Fibroblast of lung (primary cell): Measurements from ENCODE around the gene TMEM154. TPM values are rescaled to one million over a fixed set of nuclear protein-coding genes. Genes with fewer than 3 reads are reported as not detected.

Source experiments
- DNase-seq, 2 donors: peaks; one replicate each; pipeline versions ENCODE4 v3.0.0 to v3.0.0-alpha.2; 2010; ENCODE audit warnings: low read depth in 2 of 2
- H2AFZ ChIP-seq: 2 replicates; pipeline ENCODE4 v1.5.1; 2012; ENCODE audit warnings: low read length, control low read depth, inconsistent platforms
- H3K27ac ChIP-seq: 2 replicates; pipeline ENCODE4 v1.5.1; 2011; ENCODE audit warnings: low read length, control low read depth; ENCODE audit not compliant: insufficient read depth
- H3K27me3 ChIP-seq: 2 replicates; pipeline ENCODE4 v1.5.1; 2011; ENCODE audit warnings: mild to moderate bottlenecking, low read length; ENCODE audit not compliant: control insufficient read depth, insufficient read depth
- H3K36me3 ChIP-seq: 2 replicates; pipeline ENCODE4 v1.5.1; 2011; ENCODE audit warnings: low read length; ENCODE audit not compliant: control insufficient read depth, insufficient read depth
- H3K4me1 ChIP-seq: 2 replicates; pipeline ENCODE4 v1.5.1; 2011; ENCODE audit warnings: low read length; ENCODE audit not compliant: control insufficient read depth, insufficient read depth; ENCODE audit errors: extremely low read depth
- H3K4me2 ChIP-seq: 2 replicates; pipeline ENCODE4 v1.5.1; 2011; ENCODE audit warnings: low read length, control low read depth; ENCODE audit not compliant: insufficient read depth; ENCODE audit errors: extremely low read depth
- H3K4me3 ChIP-seq, 4 experiments: fragments of 200-600 bp in 1 of 4; sonication (generic) in 1 of 4; replicated peaks in 1 of 4; 2 replicates each; pipeline ENCODE4 v1.5.1; 2011 to 2016; ENCODE audit warnings: low read length in 4 of 4, low read depth in 3 of 4, mild to moderate bottlenecking in 3 of 4, control low read depth in 2 of 4, inconsistent platforms in 1 of 4, mixed read lengths in 1 of 4; ENCODE audit not compliant: insufficient read depth in 1 of 4; ENCODE audit errors: control extremely low read depth in 1 of 4
- H3K79me2 ChIP-seq: 2 replicates; pipeline ENCODE4 v1.5.1; 2012; ENCODE audit warnings: mild to moderate bottlenecking, low read length, inconsistent platforms; ENCODE audit not compliant: control insufficient read depth, insufficient read depth
- H3K9ac ChIP-seq: 2 replicates; pipeline ENCODE4 v1.5.1; 2011; ENCODE audit warnings: mild to moderate bottlenecking, low read length, control low read depth; ENCODE audit not compliant: insufficient read depth
- H3K9me3 ChIP-seq: 2 replicates; pipeline ENCODE4 v1.5.1; 2012; ENCODE audit warnings: low read depth, low read length; ENCODE audit not compliant: control insufficient read depth, insufficient read depth
- H4K20me1 ChIP-seq: 2 replicates; pipeline ENCODE4 v1.5.1; 2011; ENCODE audit warnings: low read length; ENCODE audit not compliant: control insufficient read depth, insufficient read depth; ENCODE audit errors: extremely low read depth
- EZH2 ChIP-seq: IDR thresholded peaks from 2 replicates; pipeline ENCODE4 v1.5.1; 2012; ENCODE audit warnings: low read length, control low read depth, mild to moderate bottlenecking; ENCODE audit errors: missing control alignments
- polyA plus RNA-seq, 2 donors: library from polyadenylated mRNA; depleted of rRNA in 1 of 2; stranded (reverse) in 1 of 2; unstranded in 1 of 2; fragments of >200 nt; gene quantifications; 2 replicates each; pipeline ENCODE4 v1.2.1, GENCODE V29; 2011 to 2012; ENCODE audit warnings: missing spikeins in 1 of 2
- total RNA-seq: library from RNA; depleted of rRNA; stranded (reverse); fragments of >200 nt; gene quantifications from 2 replicates; pipeline ENCODE4 v1.2.1, GENCODE V29; 2014
- TF ChIP-seq, protein P1 (sequence below), 2 donors: IDR thresholded peaks in 1 of 2; conservative IDR thresholded peaks in 1 of 2; 1 replicate in 1 of 2; 2 replicates in 1 of 2; pipeline ENCODE4 v1.5.1; 2011 to 2012; ENCODE audit warnings: low read length in 2 of 2, control low read depth in 1 of 2, inconsistent platforms in 1 of 2, low read depth in 1 of 2, mild to moderate bottlenecking in 1 of 2

TMEM154 gene
- total and polyA plus RNA-seq, 2 donors (not counting 1 experiment from before 2014, with no cell fraction given): 0.50 to 3.7 TPM

- no peak overlapping the region for H3K27ac ChIP-seq
- no peak overlapping the region for H2AFZ ChIP-seq
- H4K20me1 ChIP-seq: no peaks in the 10 kb centered on the region
- H3K9me3 ChIP-seq: no peaks in the 10 kb centered on the region
- TF ChIP-seq EZH2: no peak
- TF ChIP-seq, protein P1, sequence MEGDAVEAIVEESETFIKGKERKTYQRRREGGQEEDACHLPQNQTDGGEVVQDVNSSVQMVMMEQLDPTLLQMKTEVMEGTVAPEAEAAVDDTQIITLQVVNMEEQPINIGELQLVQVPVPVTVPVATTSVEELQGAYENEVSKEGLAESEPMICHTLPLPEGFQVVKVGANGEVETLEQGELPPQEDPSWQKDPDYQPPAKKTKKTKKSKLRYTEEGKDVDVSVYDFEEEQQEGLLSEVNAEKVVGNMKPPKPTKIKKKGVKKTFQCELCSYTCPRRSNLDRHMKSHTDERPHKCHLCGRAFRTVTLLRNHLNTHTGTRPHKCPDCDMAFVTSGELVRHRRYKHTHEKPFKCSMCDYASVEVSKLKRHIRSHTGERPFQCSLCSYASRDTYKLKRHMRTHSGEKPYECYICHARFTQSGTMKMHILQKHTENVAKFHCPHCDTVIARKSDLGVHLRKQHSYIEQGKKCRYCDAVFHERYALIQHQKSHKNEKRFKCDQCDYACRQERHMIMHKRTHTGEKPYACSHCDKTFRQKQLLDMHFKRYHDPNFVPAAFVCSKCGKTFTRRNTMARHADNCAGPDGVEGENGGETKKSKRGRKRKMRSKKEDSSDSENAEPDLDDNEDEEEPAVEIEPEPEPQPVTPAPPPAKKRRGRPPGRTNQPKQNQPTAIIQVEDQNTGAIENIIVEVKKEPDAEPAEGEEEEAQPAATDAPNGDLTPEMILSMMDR (conservative IDR thresholded peaks at IDR 0.05 in 1 of 2, IDR thresholded peaks at IDR 0.05 in 1 of 2; ENCODE audit: low read depth in 1 of 2, low read length in 2 of 2): no peak
- peaks cover 26% of the 10 kb centered on the region for H3K27me3 ChIP-seq
- no peaks in the 10 kb centered on the region for H3K36me3 ChIP-seq
- no peaks in the 10 kb centered on the region for H3K4me1 ChIP-seq
- DNase-seq: no peak
- no peak overlapping the region for H3K4me3 ChIP-seq
- H3K9ac ChIP-seq: no peak overlapping the region
- no peaks in the 10 kb centered on the region for H3K79me2 ChIP-seq
- no peak overlapping the region for H3K4me2 ChIP-seq
These were observed 65.7 kb downstream of the TMEM154 start for GRCh38 chr4:152613841-152614721.

DNA sequence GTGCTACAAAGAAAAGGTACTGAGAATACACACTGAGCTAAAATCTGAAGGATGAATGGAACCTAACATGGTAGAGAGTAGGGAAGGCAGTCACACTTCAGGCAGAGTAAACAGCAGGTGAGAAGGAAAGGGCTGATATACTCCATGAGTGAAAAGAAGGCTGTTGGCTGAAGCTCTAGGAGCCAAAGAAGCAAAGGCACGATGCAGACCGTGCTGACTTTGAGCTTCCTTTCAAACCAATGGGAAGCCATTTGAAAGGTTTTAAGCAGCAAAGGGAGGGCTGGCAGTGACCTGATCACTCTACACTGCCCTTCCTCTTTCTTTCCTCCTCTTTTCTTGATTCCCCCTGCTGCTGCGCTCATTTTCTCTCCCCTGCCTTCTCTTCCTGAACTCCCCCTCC is 66.4 kb downstream of the TMEM154 start:
- no peak overlapping the region for H2AFZ ChIP-seq
- H3K36me3 ChIP-seq: no peaks in the 10 kb centered on the region
- H3K9me3 ChIP-seq: no peaks in the 10 kb centered on the region
- no peaks in the 10 kb centered on the region for H3K4me1 ChIP-seq
- no peaks in the 10 kb centered on the region for H3K79me2 ChIP-seq
- no peak overlapping the region for H3K4me3 ChIP-seq
- no peaks in the 10 kb centered on the region for H4K20me1 ChIP-seq
- H3K27ac ChIP-seq: no peak overlapping the region
- no peak overlapping the region for H3K9ac ChIP-seq
- peaks cover 26% of the 10 kb centered on the region for H3K27me3 ChIP-seq
- no peak overlapping the region for H3K4me2 ChIP-seq
- DNase-seq: no peak
- no peak for TF ChIP-seq EZH2
- TF ChIP-seq, protein P1 (conservative IDR thresholded peaks at IDR 0.05 in 1 of 2, IDR thresholded peaks at IDR 0.05 in 1 of 2; ENCODE audit: low read depth in 1 of 2, low read length in 2 of 2): no peak

DNA sequence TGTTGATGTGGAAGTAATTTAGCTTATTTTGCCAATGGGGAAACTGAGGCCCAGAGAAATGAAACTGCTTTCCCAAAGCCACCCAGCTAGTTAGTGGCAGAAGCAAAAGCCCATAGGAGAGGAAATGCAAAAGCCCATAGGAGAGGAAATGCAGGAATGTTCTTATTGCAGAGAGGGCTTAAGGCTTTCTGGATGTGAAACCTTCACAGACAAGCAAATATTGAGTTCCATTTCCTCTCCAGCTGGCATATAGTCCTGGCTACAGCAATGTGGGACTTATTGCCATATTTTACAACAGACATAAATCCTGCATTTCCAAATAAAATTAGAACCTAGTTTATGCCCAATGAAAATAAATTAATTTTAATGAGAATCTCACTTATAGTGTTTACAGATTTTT is 69.7 kb downstream of the TMEM154 start:
- Histone ChIP-seq H3K4me1 (no peaks in the 10 kb centered on the region), H3K4me3 (no peak overlapping the region), H3K79me2 (no peaks in the 10 kb centered on the region), H3K27ac (no peak overlapping the region), H3K9ac (no peak overlapping the region), H3K9me3 (no peaks in the 10 kb centered on the region), H4K20me1 (no peaks in the 10 kb centered on the region), H2AFZ (no peak overlapping the region), H3K4me2 (no peak overlapping the region), H3K36me3 (no peaks in the 10 kb centered on the region), H3K27me3 (peaks cover 24% of the 10 kb centered on the region)
- DNase-seq: no peak
- no peak for TF ChIP-seq EZH2
- TF ChIP-seq, protein P1 (conservative IDR thresholded peaks at IDR 0.05 in 1 of 2, IDR thresholded peaks at IDR 0.05 in 1 of 2; ENCODE audit: low read depth in 1 of 2, low read length in 2 of 2): no peak
